ENCODE data around the gene RAB31.
A peak's percentile ranks its signal among the peaks of the same experiment; 100 is the strongest.

Gene RAB31

GRCh38 chr18:9737472-9738121, 29.5 kb downstream of the RAB31 start:
- DNase-seq (ENCODE audit: low read depth, low spot score), result no peak

- DNase-seq (ENCODE audit: low read depth, low spot score), result no peak
Measured at GRCh38 chr18:9738266-9738969, 30.3 kb downstream of the RAB31 start.

GRCh38 chr18:9739516-9739915, 31.4 kb downstream of the RAB31 start:
- no peak for DNase-seq (ENCODE audit: low read depth, low spot score)

DNA sequence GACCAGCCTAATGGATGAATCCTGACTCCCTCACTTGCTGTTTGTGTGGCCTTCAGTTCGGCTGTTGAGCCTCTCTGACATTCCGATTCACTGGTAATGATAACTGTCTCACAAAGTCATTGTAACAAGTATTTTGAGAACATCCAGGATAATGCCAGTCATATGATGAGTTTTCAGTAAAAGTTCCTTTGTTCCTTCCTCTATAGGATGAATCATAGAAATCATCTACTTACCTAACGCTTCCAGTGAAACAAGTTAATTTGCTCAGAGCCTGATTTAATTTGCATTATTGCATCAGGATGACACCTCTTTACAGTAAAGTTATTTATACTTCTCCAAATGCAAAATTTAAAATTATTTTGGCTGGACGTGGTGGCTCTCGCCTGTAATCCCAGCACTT, 32.0 kb downstream of the RAB31 start:
- DNase-seq (ENCODE audit: low read depth, low spot score), result no peak

GRCh38 chr18:9741406-9741792, 33.3 kb downstream of the RAB31 start:
- no peak for DNase-seq (ENCODE audit: low read depth, low spot score)

DNA sequence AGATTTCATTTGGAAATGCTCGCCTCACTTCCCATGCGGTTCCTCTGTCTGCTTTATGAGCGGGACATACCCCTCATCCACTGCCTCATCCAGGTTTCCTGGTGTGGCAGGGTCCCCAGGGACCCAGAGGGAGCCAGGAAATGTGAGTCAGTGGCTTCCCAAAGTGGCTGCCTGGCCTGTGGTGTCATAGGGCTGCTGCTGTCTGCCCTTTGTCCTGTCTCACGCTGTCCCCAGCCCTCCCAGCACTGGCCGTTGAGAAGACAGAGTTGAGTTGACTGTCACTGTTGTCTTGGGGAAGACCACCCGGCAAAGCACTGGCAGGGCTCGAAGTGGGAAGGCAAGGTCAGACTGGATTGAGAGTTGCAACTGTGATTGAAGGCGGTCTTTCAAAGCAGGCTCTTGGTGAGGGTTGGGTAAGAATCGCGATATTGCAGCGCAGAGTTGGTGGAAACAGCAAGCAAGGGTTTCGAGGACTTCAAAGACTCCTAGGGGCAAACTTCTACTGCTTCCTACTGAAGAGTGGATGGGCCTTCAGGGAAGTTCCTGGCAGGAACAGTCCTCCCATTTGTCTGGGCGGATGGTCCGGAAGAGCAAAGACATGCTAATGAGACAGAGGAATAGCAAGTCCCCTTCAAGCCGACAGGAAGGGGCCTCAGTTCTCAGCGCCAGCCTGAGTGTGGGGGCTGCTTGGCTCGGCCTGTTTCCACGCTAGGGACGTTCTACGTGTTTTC, 33.9 kb downstream of the RAB31 start:
- DNase-seq (ENCODE audit: low read depth, low spot score), result peak; percentile 75

DNA sequence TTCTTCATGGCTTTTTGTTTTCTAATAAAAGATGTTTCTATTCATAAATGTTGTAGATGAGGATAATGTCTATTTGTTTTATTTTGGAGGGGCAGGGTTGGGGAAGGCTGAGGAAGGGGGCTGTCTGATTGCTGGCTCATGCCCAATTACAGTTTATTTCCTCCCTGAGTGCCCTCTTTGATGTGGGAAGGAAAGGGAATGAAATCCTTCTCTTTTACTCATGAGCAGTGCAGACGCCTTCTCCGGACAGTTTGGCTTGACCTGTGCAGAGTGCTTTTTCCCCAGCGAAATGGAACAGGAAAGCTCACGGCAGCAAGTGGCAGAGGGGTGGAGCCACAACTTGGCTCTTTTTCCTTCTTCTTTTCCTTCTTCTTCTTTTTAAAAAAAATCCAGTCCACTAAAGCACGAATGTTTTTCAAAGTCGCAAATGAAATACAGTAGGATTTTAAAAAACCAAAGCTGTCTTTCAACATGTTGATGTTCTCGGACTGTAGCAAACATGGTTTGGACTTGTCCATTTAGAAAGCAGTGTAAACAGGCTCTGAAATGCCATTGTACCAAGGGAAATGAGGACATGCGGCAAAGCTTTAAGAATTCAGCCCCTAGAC, 34.5 kb downstream of the RAB31 start:
- no peak for DNase-seq (ENCODE audit: low read depth, low spot score)

DNA sequence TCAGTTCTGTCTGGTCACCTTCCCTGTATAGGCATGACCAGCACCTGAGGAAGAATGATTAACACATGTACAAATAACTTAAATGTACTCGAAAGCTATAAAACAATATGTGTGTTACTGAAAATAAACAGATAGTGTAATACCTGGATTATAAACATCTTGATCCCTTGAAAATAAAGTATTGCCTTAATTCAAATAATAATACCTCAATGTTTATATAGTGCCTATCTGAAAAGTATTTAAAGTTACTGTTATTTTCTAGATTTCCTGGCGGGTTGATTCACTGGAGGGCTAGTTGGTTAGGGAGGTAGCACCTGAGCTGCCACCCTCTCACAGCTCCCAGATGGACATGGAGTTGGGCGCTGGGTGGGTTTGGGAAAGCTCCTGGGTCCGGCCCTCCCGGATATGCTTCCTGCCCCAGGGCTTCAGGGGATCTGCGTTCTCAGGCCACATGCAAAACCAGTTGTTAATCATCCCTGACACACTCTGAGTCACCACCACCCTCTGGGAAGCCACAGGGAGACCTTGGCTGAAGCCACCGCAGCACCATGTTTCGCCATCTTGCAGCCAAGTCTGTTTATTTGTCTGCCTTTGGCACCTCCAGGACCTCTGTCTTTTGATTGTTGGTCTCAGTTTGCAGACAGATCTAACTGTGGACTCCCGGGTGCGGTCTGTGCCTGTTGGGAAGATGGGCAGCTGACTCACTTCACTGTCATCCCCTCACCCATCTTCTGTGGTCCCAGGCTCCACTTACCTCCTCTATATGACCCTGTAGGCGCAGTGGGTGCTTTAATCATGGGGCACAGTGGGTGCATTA, 35.3 kb downstream of the RAB31 start:
- peak; percentile 42 for DNase-seq (ENCODE audit: low read depth, low spot score)

DNA sequence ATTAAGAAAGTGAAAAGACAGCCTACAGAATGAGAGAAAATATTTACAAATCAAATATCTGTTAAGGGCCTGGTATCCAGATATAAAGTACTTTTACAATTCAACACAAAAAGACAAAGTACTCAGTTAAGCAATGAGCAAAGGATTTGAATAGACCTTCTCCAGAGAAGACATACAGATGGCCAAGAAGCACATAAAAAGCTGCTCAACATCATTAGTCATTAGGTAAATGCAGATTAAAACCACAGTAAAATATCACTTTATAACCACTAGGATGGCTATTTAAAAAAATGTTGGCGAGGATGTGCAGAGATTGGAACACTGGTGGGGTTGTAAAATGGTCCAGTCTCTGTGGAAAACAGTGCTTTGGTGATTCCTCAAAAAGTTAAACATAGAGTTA, 38.9 kb downstream of the RAB31 start:
- DNase-seq (ENCODE audit: low read depth, low spot score), result no peak

DNA sequence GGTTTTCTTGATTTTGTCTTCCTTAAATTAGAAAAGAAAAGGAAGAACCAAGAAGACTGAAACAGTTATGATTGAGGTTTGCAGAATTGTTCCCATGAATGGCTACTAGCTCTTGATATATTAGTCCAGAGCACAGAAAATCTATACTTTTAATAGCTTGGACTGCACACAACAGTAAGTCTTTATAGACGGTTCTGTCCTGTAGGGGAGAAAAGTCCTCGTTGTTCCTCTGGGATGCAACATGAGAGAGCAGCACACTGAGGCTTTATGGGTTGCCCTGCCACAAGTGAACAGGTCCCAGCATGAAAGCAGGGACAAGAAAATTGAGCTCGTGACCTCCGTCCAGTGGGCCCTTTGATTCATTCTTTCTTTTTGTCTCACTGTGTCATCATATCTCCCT, 41.5 kb downstream of the RAB31 start:
- DNase-seq (ENCODE audit: low read depth, low spot score), result no peak

GRCh38 chr18:9750112-9750511, 42.0 kb downstream of the RAB31 start:
- no peak for DNase-seq (ENCODE audit: low read depth, low spot score)

DNA sequence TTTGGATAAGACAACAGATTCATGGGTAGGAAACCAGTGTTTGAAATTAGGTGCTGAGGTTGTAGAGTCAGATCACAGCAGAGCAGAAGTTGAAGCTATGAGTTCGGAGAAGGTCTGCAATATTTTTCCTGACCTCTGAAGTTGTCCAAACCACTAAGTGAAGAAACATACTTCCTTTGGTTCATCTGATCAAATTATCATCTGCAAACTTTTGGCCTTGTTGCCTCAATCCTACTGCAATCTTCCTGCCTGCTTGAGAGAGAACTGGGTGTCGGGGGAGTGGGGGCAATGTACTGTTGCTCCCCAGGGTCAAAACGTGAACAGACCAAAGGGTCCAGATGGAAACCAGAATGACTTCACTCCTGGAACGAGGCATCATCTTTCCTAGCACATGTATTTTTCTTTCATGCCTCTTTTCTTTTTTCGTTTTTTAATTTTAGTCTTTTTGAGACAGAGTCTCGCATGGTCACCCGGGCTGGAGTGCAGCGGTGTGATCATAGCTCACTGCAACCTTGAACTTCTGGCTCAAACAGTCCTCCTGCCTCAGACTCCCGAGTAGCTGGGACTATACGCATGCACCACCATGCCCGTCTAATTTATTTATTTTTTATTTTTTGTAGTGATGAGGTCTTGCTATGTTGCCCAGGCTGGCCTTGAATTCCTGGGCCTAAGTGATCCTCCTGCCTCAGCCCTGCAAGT, 42.7 kb downstream of the RAB31 start:
- DNase-seq (ENCODE audit: low read depth, low spot score), result no peak

DNA sequence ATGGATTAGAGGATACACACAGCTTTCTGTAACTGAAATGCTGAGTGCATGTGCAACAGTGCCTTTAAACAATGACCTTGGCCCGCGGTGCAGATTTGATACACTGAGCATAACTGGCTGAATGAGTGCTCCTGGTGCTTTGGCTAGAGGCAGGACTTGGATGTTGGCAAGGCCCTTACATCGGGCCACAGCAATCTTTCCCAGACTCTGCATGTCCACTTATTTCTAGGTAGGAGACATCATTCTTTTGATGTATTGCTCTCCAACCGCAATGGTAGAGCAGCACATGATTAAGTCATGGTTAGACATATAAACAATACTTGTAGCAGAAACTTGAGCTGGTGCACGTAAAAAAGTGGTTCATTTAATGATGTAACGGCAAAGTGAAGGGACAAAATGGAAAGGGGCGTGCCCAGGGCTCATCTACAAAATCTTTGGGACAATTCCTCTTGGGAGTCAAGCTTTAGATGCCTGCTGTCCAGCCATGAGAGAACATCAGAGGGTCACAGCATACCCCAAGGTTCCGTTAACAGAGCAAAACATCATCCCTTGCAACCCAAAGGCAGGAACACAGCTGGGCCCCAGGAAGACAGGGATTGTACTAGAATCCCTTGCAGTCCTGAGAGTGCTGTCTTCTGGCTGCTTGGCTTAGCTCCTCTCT, 43.4 kb downstream of the RAB31 start:
- DNase-seq (ENCODE audit: low read depth, low spot score), result no peak

GRCh38 chr18:9753846-9754245, 45.7 kb downstream of the RAB31 start:
- no peak for DNase-seq (ENCODE audit: low read depth, low spot score)

GRCh38 chr18:9755110-9755509, 47.0 kb downstream of the RAB31 start:
- DNase-seq (ENCODE audit: low read depth, low spot score), result no peak

- DNase-seq (ENCODE audit: low read depth, low spot score), result no peak
Measured at GRCh38 chr18:9755615-9756014, 47.5 kb downstream of the RAB31 start.

GRCh38 chr18:9756271-9756932, 48.3 kb downstream of the RAB31 start:
- no peak for DNase-seq (ENCODE audit: low read depth, low spot score)

GRCh38 chr18:9756933-9757470, 48.9 kb downstream of the RAB31 start:
- no peak for DNase-seq (ENCODE audit: low read depth, low spot score)

DNA sequence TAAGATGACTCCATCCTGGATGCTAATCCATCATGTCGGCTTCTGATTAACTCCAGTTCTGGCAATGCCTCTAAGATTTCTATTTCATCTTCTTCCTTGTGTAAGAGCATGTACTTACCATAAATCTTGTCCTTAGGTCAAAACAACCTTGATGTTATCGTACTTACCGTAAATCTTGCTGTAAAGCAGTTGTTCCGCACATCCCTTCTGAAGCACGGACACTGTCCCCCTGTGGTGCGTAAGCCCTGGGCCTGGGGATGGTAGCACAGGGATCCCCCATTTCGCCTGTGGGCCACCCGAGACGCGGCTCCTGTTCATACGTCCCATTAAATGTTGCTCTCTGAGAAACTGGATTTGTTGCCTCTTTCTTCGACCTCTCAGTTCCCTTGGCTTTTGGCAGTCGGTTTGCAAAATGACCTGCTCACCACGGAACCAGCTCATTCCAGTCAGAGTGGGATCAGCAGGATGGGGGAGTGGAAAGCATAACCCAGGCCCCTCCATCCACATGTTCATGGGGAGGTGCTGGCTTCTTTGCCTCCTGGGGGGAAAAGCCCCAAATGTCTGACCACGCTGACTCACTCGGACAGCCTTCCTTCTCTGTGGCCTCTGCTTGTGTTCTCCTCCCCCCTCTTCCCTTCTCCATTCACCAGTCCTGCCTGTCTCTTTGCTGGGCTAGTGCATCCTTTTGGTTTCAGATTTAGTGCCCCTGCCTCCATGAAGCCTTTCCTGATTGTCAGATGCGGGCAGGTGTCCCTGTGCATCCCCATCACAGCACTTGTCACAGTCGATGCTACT, 49.9 kb downstream of the RAB31 start:
- no peak for DNase-seq (ENCODE audit: low read depth, low spot score)

Measured in iPS DF 19.7 (cell line).